LNCAP (cell line): ENCODE data around the gene EXO1.
A peak's percentile ranks its signal among the peaks of the same experiment; 100 is the strongest.

ENCODE experiments used
- TF ChIP-seq, protein P1 (sequence below): fragments of 450-650 bp; IDR thresholded peaks from 2 replicates; pipeline ENCODE4 v1.5.1; 2017; ENCODE audit warnings: mild to moderate bottlenecking

Gene EXO1

GRCh38 chr1:241870746-241871430 is 22.9 kb downstream of the EXO1 start:
- TF ChIP-seq, protein P1, sequence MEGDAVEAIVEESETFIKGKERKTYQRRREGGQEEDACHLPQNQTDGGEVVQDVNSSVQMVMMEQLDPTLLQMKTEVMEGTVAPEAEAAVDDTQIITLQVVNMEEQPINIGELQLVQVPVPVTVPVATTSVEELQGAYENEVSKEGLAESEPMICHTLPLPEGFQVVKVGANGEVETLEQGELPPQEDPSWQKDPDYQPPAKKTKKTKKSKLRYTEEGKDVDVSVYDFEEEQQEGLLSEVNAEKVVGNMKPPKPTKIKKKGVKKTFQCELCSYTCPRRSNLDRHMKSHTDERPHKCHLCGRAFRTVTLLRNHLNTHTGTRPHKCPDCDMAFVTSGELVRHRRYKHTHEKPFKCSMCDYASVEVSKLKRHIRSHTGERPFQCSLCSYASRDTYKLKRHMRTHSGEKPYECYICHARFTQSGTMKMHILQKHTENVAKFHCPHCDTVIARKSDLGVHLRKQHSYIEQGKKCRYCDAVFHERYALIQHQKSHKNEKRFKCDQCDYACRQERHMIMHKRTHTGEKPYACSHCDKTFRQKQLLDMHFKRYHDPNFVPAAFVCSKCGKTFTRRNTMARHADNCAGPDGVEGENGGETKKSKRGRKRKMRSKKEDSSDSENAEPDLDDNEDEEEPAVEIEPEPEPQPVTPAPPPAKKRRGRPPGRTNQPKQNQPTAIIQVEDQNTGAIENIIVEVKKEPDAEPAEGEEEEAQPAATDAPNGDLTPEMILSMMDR, result no peak

- TF ChIP-seq, protein P1, result no peak
Observed at GRCh38 chr1:241881440-241881839, 33.4 kb downstream of the EXO1 start.

DNA sequence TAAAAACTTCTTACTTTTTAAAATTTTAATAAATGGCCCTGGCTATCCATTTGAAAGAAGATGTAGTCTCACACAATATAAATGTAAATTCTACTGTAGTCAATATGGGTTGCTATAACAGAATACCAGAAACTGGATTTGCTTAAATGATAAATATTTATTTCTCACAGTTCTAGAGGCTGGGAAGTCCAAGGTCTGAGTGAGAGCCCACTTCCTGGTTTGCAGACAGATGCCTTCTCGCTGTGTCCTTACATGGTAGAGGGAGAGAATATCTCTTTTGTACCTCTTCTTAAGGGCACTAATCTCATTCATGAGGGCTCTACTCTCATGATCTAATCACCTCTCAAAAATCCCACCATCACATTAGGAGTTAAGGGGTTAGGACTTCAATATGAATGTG is 35.2 kb downstream of the EXO1 start:
- TF ChIP-seq, protein P1, result no peak

DNA sequence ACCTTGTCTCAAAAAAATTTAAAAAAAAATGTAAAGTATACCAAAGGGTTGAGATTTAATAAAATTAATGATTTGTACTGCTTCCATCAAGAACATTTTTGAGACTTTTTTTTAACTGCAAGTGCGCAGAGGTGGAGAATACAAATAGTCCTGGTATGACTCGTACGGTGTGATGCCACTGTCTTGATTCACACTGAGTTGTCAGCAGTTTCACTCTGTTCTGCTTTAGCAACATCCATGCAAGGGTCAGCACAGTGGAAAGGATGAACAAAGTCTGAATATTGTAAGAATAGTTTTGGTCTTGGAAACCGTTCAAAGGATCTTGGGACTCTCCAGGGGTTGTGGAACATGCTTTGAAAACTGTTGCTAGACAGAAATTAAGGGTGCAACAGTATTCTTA is 40.2 kb downstream of the EXO1 start:
- TF ChIP-seq, protein P1, result no peak

DNA sequence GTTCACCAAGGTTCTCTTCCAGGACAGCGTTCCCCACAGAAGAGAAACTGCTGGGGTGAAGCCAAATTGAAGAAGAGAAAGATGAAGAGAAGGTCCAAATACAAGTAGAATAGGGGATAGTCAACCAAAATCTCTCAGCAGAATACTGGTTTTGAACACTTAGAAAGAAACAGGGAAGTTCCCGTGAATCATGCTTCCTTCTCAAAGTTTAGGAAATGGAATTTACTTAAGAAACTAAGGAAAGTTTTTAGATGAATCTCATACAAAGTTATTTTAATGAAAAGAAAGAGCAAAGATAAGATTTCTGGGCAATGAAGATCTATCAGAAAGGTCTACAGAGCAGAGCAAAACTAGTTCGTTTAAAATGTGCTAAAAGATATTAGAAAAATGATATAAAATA is 43.3 kb downstream of the EXO1 start:
- TF ChIP-seq, protein P1, result no peak

- TF ChIP-seq, protein P1, result no peak
Observed at GRCh38 chr1:241894016-241894415, 46.0 kb downstream of the EXO1 start.

DNA sequence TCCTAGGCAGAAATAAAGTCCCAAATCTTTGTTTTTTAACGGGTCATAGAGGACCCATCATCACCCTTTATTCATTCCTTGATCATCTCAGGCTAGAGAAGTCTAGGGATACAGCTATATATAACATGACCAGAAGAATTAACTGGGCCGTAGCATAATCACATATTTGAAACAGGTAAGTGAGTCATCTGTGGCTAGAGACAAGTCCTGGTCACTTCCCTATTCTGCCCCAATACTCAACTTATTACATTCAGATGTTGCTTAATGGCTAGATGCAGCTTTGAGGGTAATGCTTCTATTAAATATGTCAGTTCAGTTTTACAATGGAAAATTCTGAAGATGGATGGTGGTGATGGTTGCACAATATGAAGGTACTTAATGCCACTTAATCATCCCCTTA is 47.0 kb downstream of the EXO1 start:
- TF ChIP-seq, protein P1, result no peak

DNA sequence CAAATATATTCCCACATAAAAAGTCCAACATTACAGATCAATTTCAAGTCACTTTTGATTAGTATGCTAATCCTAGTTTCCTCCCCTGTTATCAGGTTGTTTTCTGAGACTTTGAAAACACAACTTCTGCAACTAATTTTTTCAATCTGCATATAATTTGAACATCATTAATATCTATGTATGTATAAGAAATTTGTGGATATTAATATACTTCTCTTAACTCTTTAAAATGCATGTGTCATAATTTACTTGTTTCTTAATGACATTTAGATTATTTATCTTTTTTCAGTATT is 48.6 kb downstream of the EXO1 start:
- TF ChIP-seq, protein P1, result peak; percentile 12
